Measurements from ENCODE around the gene RAP1GAP.

Gene RAP1GAP

DNA sequence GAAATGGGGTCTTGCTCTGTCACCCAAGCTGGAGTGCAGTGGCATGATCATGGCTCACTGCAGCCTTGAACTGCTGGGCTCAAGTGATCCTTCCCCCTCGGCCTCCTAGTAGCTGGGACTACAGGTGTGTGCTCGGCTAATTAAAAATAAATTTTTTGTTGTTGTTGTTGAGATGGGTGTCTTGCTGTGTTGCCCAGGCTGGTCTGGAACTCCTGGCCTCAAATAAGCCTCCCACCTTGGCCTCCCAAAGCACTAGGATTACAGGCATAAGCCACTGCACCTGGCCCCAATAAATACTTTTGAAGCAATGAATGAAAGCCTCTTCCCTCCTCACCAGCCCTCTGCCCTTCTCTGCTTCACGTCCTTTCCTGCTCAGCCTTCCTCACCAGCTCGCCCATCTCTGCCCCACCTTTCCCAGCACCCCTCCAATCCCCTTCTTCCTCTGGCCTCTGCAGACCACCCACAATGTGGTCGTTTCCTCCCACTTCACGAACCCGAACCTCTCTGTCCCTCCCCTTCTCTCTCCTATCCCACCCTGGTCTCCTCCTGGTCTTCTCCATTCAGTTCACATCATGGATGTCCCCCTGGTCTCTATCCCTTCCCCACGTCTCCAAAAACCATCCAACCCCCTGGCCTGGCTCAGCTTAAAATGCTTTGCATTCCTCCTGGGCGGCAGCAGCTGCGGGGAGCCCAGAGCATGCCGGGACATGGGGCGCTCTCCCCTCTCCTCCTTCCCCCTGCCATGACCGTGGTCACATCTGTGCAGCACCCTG, 38.4 kb downstream of the RAP1GAP start:
- FAIRE-seq (no peak), DNase-seq (ENCODE audit: insufficient read length, low spot score) (no peak)

GRCh38 chr1:21629971-21630370, 39.2 kb downstream of the RAP1GAP start:
- DNase-seq (ENCODE audit: insufficient read length, low spot score) (no peak), FAIRE-seq (no peak)

GRCh38 chr1:21628798-21629393, 40.3 kb downstream of the RAP1GAP start:
- no peak for DNase-seq (ENCODE audit: insufficient read length, low spot score)
- no peak for FAIRE-seq

DNA sequence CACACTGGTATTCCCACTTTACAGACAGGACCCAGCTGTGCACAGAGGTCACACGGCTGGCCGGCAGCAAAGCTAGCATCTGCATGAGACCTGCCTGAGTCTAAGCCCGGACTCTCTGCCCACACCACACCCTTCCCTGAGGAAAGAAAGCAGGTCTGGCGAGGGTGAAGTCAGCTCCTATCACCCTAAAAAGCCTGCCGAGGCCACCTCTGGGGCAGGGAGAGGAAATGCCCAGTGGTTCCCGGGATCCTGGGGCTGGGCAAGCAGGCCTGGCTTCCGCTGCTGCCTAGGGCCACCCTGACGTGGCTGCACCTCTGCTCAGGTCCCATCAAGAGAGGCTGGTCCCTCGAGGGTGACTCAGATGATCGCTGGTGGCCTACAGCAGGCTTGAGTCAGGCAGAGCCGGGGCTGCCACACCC, 42.2 kb downstream of the RAP1GAP start:
- no peak for FAIRE-seq
- no peak for DNase-seq (ENCODE audit: insufficient read length, low spot score)

DNA sequence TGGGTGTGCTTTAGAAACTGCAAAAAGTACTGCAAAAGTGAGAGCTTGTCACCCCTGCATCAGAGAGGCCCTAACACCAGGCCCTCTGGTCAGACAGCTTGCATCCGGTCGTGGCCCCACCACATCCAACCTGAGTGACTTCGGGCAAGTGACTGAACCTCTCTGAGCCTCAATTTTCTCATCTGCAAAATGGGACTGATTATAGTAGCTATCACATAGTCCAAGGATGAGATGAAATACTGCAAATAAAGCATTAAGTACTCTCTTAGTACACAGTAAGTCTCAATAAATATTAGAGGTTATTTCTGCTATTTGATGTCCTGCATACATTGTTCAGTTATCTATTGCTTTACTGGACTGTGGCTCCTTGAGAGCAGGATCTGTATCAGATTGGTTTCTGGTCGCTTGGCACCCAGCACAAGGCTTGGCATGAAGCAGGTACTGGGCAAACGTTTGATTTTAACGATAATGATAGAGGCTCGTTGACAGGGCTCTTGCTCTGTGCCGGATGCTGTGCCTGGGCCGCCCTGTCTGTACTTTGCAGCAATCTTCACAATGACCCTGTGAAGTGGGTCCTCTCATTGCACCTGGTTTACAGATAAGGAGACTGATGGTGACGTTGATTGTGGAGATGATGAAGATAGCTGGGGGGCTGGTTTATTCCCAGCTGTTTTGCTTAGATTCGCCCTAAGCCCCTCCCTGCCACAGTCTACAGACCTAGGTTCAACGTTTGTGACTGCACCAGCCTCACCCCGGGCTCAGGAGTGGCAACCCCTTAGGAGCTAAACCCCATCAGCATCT, 43.6 kb downstream of the RAP1GAP start:
- DNase-seq (ENCODE audit: insufficient read length, low spot score) (no peak), FAIRE-seq (no peak)

GRCh38 chr1:21624571-21625389, 44.4 kb downstream of the RAP1GAP start:
- DNase-seq (ENCODE audit: insufficient read length, low spot score) (no peak), FAIRE-seq (no peak)

DNA sequence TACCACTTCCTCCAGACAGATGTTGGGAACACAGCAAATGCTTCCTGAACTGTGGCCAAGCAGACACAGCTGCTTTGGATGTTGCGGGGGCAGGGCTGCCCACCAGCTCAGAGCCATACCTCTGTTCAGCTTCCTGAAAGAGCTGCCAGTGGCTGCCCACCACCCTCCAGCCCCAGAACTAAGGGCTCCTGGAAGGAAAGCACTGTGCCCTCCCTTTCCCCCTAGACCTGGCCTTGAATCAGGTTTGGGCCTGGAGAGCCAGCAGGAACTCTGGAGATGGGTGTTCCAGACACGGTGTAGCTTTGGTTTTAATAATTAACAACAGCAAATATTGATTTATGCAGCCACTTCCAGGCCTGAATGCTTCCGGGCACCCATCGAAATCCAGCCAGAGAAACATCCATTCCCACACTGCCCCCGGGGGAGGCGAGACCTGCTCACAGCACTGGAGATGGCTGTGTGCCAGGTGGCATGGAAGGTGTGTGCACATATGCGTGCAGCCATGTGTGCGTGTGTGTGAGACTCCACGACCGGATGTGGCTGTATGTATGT, 45.7 kb downstream of the RAP1GAP start:
- no peak for DNase-seq (ENCODE audit: insufficient read length, low spot score)
- FAIRE-seq = no peak

GRCh38 chr1:21622466-21623315, 46.5 kb downstream of the RAP1GAP start:
- DNase-seq (ENCODE audit: insufficient read length, low spot score) = peak; percentile 53
- FAIRE-seq = peak; percentile 21

DNA sequence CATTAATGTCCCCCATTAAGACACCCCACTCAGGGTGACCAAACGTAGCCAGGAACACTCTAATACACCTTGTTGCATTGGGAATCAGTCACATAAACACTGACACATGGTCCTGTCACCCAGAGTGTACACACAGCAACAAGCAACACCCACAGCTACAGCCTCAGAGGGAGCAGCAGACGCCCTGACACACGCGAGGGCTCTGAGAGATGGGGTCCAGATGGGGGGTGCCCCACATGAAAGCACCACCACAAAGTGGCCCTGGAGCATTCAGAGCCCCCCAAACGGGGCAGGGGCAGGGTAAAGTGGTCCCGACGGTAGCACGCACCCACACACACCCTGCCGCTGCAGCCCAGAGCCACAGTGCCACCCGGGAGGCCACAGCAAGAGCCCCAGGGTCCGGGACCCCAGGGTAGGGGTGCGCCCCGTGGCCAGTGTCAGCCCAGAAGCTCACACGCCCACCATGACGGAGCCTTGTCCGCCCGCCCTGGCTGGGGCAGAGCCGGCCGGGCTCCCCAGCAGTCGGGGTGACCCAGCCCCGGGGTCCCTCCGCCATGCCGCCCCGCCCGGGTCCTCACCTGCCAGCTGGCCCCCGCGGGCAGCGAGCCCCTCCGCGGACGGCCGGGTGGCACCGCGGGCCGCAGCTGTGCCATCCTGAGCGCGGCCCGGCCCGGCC, 47.3 kb downstream of the RAP1GAP start:
- DNase-seq (ENCODE audit: insufficient read length, low spot score) (no peak), FAIRE-seq (no peak)

DNA sequence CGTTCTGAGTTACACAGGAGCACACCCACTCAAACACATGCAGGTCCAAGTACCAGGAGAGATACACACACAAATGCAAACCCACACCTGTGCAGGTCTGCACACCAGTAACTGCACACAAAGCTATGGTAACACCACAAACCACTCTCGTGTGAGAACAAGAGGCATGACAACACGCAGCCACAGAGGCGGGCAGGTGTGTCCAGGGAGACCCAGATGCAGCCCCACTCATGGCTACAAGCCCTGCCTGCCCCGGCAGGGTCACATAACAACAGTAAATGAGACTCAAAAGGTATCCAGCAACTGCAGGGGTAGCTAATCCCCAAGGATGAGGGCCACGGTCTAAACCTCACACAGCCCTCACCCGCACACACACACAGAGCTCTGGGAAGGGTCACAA, 48.1 kb downstream of the RAP1GAP start:
- no peak for FAIRE-seq

GRCh38 chr1:21620496-21620895, 48.7 kb downstream of the RAP1GAP start:
- FAIRE-seq (no peak), DNase-seq (ENCODE audit: insufficient read length, low spot score) (no peak)

More for the DNA sequence above, 48.1 kb downstream of the RAP1GAP start:
- no peak for DNase-seq (ENCODE audit: insufficient read length, low spot score)

DNA sequence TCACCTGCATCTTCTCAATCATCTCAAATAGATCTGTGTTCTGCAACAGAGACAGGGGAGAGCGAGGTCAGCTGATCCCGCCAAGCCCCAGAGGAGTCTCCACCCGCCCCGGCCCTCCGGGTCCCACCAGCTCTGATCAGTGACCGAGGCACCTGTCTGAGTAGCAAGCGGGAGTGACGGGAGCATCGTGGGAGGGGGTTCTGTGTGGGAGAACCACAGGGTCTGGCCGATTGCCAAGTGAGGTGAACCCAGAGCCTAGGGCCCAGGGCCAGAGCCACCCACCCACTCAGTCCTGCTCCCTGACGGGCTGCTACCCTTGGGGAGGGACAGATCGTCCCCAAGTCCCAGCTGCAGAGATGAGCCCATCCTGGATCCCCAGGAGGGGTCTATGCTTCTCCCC, 49.1 kb downstream of the RAP1GAP start:
- FAIRE-seq = no peak
- no peak for DNase-seq (ENCODE audit: insufficient read length, low spot score)

GRCh38 chr1:21619375-21619947, 49.7 kb downstream of the RAP1GAP start:
- FAIRE-seq (no peak), DNase-seq (ENCODE audit: insufficient read length, low spot score) (no peak)

DNA sequence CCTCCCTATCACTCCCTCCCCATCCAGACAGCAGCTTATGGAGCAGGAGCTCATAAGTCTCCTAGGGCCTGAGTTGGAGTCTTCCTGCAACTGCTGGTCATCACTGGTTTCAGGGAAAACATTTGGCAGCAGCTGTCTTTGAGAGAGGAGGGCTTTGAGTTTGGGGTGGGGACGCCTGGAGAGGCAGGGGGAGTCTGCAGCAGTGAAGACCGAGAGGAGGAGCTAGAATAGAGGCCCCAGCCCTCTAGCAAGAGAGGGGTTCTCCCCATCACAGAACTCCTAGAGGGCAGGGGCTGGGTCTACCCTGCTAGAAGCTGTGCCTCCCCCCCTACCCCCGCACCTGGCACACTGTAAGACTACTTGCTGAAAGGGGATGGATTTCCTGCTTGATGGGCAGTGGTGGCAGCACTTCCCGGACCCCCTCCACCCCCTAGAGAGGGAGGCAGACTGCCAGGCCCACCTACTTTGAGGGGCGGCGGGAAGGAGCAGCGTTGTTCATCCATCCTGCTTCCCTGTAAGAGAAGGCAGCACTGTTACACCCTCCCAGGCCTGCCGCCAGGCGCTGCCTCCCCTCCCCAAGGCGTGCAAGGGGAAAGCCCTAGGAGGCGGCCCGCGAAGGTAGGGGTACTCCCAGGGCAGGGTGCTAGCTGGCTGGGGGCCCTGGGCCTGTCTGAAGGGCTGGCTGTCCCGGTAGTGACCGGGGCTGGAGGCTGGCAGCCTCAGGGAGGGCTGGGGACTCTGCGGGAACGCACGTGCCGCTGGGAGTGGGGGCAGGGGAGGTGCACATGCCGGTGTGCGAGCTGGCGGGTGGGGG, 50.4 kb downstream of the RAP1GAP start:
- no peak for DNase-seq (ENCODE audit: insufficient read length, low spot score)
- FAIRE-seq = no peak

DNA sequence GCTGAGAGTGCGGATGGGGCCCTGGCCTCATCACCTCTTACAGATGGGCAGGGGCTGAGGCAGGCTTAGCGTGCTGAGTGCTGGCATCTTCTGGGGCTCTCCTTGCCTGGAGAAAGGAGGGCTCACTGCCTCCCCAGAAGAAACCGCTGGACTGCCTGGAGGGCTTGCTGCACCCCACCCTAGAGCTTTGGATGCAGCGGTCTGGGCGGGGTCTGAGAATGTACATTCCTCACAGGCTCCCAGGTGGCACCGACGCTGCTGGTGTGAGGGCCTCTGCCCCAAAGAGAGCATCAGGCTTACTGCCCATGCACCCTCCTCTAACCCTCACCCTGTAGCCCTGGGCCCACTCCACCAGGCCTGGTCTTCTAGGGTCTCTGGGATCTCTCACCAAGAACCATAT, 51.1 kb downstream of the RAP1GAP start:
- no peak for FAIRE-seq
- DNase-seq (ENCODE audit: insufficient read length, low spot score) = no peak

GRCh38 chr1:21617126-21617738, 51.9 kb downstream of the RAP1GAP start:
- no peak for FAIRE-seq

GRCh38 chr1:21616372-21616771, 52.8 kb downstream of the RAP1GAP start:
- FAIRE-seq = no peak
- DNase-seq (ENCODE audit: insufficient read length, low spot score) = no peak

More at GRCh38 chr1:21617126-21617738, 51.9 kb downstream of the RAP1GAP start:
- no peak for DNase-seq (ENCODE audit: insufficient read length, low spot score)
